Caki2 (cell line): ENCODE measurements around the gene DRAP1. TPM values are rescaled to one million over a fixed set of nuclear protein-coding genes. Genes with fewer than 3 reads are reported as not detected.

Experiments
- DNase-seq: peaks from one replicate; pipeline ENCODE4 v3.0.0-alpha.2; 2015; ENCODE audit warnings: low read depth
- in situ Hi-C: cut with HindIII; loops from 2 replicates; pipeline ENCODE4 v1.10.0; 2016; ENCODE audit warnings: low sequenced_read_pairs, low pct_unique_long_range_greater_than_20kb, mixed read lengths
- total RNA-seq: library from RNA; depleted of rRNA; stranded (reverse); fragments of >200 nt; shearing (Covaris generic); gene quantifications from 2 replicates; pipeline ENCODE4 v1.2.3, GENCODE V29; 2014; ENCODE audit warnings: low replicate concordance

The DRAP1 gene
- total RNA-seq, 1 experiment from 2014 or later = 212 TPM

DNA sequence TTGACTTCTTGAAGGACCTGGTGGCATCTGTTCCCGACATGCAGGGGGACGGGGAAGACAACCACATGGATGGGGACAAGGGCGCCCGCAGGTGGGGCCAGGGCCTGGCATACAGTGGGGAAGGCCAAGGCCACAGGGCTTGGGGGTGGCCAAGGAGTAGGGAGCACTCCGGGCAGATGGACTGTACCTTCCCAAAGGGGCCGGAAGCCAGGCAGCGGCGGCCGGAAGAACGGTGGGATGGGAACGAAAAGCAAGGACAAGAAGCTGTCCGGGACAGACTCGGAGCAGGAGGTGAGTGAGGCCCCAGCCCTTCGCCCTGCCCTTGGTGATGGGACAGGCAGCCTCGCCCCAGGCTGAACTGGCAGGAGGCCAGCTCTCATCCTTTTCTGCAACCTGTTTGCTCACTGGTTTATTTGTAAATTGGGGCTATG, 1.2 kb downstream of the DRAP1 start:
- DNase-seq = no peak
- in situ Hi-C loops = no loop called here

DNA sequence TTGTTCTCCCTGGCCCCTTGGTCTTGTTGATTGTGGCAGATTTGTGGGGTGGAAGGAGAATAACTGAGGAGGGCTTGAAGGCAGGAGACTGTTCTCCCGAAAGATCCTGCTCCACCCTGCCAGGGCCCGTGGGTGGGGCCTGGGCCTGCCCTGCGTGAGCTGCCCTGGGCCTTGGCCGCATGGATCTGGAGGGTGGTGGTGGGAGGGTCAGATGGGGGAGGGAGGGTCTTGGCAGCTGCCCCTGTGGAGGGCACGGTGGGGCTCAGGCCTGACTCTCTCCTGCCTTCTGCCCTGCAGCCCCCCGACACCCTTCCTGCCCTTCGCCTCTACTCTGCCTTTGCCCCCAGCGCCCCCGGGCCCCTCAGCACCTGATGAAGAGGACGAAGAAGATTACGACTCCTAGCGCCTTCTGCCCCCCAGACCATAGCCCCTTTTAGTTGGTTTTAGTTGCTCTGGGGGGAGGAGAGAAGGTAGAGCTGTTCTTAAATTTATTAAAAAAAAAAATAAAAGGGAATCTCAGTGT, 1.9 kb downstream of the DRAP1 start:
- no peak for DNase-seq
- in situ Hi-C loops = no loop called here

DNA sequence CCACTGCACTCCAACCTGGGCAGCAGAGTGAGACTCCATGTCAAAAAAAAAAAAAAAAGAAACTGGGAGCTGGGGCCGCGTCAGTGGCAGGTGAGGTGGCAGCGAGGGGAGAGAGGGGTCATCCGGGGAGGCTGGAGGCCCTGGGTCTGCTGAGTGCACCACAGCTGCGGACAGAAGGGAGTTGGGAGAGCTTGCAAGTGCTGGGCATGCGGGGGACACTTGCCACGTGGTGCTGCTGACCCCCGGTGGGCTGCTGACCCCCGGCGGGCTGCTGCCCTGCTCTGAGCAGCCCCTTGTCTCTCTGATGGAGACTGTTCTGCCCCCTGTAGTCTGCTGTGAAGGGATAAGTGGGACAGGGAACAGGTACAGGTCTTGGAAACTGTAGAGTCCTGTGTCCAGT, 2.6 kb downstream of the DRAP1 start:
- DNase-seq = no peak
- in situ Hi-C loops = no loop called here

DNA sequence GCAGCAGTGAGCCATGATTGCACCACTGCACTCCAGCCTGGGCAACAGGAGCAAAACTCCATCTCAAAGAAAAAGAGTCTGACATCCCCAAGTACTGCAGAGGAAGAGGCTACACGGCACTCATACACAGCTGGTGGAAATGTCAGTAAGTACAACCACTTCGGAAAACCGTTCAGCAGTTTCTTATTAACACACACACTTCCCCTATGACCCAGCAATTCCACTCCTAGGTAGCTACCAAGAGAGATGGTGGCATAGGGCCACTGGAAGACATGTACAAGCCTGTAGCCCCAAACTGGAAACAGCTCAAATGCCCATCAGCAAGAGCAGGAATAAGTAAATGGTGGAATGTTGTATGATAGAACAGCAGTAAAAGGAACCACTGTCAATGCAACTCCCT, 3.3 kb downstream of the DRAP1 start:
- in situ Hi-C loops = no loop called here

DNA sequence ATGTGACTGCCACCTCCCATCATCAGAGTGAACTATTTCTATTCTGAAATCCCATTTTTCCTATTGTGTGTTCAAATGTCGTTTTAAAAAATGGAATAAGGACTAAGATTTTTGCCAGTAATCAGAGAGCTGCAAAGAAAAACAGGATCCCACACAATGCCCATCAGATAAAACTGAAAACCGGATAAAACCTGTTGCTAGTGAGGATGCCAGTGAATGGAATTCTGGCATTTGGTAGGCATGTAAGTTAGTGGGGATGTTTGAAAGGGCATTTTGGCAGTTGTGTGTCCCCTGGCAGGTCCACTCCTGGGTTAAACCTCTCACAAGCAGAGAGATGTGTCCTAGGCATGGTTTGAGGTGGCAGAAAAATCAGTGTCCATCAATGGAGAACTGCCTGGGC, 6.2 kb downstream of the DRAP1 start:
- in situ Hi-C loops = no loop called here
- DNase-seq = no peak

More for the DNA sequence above, 3.3 kb downstream of the DRAP1 start:
- DNase-seq = no peak

DNA sequence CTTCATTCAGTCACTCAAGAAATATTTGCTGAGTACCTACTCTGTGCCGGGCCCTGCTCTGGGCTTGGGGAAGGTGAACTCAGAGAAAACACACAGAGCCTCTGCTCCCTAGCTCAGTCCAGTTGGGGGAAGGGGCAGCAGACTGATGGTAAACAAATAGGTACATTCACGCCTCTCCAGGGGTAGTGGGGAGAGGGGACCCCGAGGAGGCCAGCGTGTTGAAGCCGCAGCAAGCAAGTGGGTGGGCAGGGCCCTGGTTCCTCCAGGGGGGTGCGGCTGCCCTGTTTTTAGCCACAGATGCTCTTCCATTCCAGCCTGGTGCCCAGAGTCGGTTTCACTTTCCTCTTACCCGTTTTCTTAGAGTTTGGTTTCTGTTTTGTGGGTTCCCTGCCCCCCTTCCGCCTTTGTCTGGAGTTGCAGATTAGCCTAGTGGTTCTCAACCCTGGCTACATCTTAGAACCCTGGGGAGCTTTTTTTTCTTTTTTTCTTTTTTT, 8.7 kb downstream of the DRAP1 start:
- in situ Hi-C loops = no loop called here
- no peak for DNase-seq

DNA sequence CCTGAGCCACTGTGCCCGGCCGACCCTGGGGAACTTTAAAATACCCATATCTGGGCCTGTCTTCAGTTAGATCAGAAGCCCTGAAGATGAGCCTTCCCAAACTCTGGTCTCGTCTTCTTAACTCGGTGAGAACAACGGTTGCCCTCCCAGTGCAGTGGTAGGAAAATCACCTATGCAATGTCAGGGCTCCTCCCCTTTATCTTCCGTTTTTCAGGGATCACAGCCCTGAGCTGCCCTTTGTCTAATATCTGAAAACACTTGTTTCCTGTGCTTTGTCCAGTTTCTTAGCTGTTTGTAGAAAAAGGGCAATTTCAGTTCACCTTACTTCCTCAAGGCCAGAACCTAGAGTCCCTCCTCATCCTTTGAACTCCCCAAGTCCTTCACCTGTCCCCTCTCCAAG, 9.4 kb downstream of the DRAP1 start:
- DNase-seq = no peak
- in situ Hi-C loops = no loop called here

DNA sequence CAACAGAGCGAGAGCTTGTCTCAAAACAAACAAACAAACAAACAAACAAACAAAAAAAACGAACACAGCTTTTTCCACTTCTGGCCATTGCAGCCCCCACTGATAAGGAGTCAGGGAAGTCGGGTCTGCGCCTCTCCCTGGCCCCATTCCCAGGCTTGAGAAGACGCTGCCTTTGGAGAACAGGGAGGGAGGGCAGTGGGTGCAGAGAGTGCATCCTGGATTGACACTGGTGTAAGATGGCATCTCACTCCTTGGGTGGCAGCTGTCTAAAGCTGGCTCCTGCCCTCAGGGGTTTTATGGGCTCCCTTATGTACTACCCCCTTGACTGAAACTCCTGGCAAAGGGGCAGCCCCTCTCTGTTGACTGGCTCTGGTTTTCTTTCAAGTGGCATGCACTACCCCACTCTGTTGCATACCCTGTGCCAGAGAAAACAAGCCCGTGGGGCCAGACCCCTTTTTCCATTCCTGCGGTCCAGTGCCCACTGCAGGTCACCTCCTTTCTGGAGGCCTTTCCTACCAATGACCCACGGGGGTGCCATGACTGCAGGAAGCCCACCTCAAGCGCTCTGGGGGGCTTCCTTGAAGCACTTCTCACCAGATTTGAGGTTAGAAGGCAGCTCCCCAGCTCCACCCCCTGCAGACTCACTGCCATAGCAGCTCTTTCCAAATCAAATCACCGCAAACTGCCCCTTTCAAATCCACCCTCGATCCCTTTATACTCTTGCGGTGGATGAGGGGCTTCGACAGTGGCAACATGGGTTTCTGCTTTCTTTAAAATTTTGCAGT, 12.7 kb downstream of the DRAP1 start:
- no peak for DNase-seq
- in situ Hi-C loops = no loop called here

DNA sequence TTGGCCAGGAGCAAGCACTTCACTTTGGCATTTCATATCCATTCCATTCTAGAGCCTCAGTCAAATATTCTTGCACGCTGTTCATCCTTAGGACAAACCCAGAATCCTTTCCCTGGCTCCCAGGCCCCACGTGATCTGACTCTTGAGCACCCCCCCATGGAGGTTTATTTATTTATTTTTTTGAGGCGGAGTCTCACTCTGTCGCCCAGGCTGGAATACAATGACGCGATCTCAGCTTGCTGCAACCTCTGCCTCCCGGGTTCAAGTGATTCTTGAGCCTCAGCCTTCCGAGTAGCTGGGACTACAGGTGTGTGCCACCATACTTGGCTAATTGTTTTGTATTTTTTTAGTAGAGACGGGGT, 13.3 kb downstream of the DRAP1 start:
- in situ Hi-C loops = no loop called here
- no peak for DNase-seq

DNA sequence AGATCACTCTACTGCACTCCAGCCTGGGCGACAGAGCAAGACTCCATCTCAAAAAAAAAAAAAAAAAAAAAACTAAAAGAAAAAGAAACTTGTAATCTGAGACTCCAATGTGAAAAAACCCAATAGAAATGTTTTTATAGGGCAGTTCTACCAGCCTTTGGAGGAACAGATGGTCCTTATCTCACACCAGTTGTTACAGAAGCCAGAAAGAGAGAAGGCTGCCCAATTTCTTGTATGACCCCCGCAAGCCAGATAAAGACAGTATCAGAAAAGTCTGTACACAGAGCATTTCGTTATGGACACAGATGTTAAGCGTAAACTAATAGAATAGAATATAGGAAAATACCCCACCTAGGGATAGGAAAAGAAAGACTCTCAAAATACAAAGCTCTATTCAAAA, 14.8 kb downstream of the DRAP1 start:
- in situ Hi-C loops = no loop called here
- DNase-seq = no peak

DNA sequence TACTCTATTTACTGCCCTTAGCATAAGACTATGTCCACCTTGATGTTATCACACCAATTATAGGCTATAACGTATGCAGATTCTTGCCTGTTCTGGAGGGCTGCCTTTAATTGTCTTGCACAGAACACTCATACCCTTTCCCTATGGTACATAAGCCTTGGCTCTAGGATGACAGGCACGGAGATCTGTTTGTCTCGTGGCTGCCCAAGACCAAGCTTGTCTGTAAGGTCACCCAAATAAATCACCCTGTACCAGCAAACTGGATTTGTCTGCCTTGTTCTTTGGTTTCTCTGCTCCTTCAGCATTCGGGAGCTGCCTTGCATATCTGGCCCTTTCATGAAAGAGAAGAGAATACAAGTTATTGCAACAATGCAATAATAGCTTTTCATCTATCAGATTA, 18.5 kb downstream of the DRAP1 start:
- in situ Hi-C loops = no loop called here
- no peak for DNase-seq

DNA sequence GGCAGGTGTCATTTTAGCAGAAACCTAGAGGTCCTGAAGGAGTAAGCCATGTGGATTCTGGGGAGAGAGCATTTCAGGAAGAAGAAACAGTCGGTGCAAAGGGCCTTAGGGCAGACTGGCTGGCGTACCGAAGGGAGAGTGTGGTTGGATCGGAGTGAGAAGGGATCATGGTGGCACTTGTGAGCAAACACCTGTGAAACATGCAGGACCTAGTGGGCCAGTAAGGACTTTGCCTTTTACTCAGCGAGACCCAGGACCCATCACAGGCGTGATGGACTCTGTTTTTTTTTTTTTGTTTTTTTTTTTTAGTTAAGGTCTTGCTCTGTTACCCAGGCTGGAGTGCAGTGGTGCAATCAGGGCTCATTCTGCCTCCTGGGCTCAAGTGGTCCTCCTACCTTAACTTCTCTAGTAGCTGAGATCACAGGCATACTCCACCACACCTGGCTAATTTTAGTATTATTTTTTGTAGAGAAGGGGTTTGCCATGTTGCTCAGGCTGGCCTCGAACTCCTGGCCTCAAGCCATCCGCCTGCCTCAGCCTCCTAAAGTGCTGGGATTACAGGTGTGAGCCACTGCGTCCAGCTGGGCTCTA, 22.6 kb downstream of the DRAP1 start:
- in situ Hi-C loops = no loop called here
- no peak for DNase-seq

DNA sequence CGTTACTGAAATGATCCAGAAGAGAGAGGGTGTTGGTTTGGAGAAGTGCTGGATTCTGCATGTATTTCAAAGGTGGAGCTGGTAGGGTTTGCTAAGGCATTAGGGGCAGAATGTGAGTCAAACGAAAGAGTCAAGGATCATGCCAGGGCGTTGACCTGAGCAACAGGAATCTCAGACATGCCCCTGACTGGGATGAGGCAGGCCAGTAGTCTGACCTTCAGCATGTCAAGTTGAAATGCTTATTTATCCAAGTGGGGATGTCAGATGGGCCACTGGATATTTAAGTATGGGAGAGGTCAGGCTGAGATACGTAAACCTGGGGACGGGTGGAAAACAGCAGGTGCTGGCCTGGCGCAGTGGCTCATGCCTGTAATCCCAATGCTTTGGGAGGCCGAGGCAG, 23.3 kb downstream of the DRAP1 start:
- in situ Hi-C loops = no loop called here
- no peak for DNase-seq

DNA sequence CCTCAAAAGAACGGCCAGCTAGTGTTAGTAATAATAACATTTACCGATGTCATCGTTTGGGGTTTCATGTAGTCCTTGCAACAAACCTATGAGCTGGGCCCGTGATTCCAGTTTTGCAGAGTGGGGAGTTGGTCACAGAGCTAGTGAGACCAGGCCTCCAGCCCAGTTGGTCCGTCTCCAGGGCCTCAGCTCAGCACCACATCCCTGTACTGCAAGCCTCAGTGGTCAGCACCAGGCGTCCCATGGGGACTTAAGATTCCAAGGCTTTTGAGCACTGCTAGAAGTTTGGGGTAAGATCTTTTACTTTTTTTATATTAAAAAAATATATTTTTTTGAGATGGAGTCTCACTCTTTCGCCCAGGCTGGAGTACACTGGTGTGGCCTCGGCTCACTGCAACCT, 25.0 kb downstream of the DRAP1 start:
- in situ Hi-C loops = no loop called here
- DNase-seq = no peak

DNA sequence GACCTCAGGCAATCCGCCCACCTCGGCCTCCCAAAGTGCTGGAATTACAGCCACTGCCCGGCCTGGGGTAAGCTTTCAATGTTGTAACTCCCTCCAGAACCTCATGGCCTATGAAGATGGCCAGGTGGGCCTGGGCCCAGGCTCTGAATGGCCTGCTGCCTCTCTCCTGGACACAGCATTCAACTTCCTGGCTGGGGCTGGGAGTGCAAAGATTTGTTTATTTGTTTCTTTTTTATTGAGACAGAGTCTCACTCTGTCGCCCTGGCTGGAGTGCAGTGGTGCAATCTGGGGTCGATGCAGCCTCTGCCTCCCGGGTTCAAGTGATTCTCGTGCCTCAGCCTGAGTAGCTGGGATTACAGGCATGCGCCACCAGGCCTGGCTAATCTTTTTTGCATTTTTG, 25.5 kb downstream of the DRAP1 start:
- DNase-seq = no peak
- in situ Hi-C loops = no loop called here

DNA sequence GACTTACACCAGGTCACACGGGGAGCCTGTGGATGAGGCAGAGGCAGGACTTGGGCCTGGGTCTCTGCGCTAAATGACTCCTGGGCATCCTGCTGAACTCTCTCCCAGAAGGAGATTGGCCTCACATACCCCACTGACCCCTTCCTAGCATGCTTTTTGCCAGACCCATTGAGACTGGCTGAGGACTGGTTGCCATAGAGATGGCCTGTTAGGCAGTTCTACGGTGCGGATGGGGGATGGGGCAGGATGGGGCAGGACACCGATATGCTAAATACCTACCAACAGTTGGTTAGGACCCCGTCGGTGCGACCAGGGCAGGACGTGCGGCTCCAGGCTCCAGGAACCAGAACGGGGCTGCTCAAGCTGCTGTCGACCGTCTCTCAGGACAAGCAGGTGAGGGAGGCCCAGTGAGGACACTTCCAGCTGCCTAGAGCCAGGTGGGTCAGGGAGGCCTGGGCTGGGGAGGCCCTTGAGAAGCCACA, 26.2 kb downstream of the DRAP1 start, which contains the start of gene TSGA10IP:
TSS of gene TSGA10IP (plus strand) at position 51 of the 482 bp plus-strand sequence. CDS start at position 247, 196 bp downstream.
- DNase-seq = no peak
- in situ Hi-C loops = no loop called here

DNA sequence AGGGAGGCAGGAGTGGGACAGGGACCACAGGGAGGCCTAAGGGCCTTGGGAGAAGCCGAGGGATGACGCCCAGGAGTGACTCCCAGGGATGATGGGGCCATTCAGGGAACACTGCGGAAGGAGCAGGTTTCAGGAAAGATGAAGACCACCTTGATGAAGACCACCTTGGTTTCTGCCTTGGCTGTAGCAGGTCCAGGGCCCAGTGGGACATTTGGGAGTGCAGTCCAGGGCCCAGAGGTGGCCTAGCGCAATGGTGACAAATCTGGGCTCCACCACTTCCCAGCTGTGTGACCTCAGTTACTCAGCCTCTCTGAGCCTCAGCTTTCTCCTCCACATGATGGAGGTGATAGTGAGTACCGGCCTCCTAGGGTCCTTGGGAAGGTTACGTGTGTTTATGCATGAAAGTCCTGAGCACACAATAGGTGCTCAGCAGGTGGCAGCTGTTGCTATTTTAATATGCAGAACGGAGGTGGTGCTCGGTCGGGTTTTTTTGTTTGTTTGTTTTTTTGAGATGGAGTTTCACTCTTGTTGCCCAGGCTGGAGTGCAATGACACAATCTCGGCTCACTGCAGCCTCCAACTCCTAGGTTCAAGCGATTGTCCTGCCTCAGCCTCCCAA, 26.8 kb downstream of the DRAP1 start:
- DNase-seq = no peak
- in situ Hi-C loops = no loop called here

DNA sequence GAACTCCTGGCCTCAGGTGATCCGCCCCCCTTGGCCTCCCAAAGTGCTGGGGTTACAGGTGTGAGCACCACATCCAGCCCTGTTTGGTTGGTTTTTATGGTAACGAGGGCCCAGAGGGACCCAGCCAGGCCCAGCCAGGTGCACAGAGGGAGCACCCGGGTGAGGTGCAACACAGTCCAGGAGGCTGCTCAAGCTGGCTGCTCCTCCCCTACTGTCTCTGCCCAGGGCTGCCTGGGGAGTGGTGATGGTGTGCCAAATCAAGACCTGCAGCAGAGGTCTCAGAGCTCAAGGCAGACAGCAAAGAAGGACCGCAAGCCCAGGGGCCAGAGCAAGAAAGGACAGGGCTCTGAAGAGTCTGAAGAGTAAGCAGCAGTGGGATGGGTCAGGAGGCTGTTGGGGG, 27.4 kb downstream of the DRAP1 start:
- in situ Hi-C loops = no loop called here
- DNase-seq = no peak

DNA sequence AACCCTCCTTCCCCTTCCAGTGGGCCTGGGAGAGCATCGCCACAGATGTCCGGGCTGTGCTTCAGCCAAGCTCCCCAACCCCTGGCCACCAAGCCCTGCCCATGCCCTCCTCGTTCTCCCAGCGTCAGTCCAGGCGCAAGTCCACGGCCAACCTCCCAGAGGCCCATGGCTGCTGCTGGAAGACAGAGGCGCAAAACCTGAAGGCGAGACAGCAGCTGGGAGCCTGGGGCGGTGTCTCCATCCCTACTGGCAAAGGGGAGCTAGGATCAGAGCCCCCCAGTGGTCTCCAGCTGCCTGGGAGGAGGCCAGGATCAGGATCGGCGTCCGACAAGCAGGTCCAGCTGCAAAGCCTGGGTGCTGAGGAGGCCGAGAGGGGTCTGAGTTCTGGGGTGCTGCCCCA, 27.9 kb downstream of the DRAP1 start:
- in situ Hi-C loops = no loop called here
- DNase-seq = no peak
